TTC549 (cell line): ENCODE data around the gene NCOA1.
"Not testable (repeated sequence)": the region's sequence is repeated elsewhere in the genome, so short reads cannot be mapped to it uniquely, and the experiment has no call there.

Source experiments
- FAIRE-seq: peaks from 2 replicates; lab custom pipeline; 2012; peaks lifted over from hg19 to GRCh38; lab: Jason Lieb, UNC

NCOA1 gene

GRCh38 chr2:24508878-24509277 lies 17.8 kb downstream of the NCOA1 start:
- no peak for FAIRE-seq

DNA sequence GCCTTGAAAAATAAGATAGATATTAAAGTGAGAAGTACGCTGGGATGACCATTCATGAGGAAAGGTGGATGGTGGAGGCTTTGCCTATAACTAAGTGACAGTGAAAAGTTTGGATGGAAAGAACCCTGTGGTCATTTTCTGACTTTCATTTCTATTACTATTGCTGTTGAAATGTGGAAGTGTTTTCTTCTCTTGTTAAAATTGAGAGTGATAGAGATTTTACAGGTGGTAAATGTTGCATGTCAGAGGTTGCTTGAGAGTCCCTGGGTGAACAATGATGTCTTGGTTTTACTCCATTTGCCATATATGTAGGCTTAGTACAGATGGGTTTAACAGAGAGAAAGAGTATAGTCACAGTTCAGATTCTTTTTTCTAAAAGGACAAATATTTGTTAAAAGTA lies 18.4 kb downstream of the NCOA1 start:
- no peak for FAIRE-seq

DNA sequence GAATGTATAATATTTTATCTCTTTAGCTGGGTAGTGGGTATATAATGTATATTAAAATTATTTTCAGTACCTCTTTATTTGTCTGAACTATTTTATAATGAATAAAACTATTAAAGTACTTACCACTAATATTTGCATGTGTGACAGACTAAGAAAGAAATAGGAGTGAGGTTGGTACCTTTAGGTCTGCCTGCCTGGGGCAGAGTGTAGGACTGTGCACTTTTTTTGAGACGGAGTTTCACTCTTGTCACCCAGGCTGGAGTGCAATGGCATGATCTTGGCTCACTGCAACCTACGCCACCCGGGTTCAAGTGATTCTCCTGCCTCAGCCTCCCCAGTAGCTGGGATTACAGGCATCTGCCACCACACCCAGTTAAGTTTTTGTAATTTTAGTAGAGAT lies 18.8 kb downstream of the NCOA1 start:
- FAIRE-seq, result no peak

- FAIRE-seq, result no peak
Observed at GRCh38 chr2:24510771-24511170, 19.7 kb downstream of the NCOA1 start.

DNA sequence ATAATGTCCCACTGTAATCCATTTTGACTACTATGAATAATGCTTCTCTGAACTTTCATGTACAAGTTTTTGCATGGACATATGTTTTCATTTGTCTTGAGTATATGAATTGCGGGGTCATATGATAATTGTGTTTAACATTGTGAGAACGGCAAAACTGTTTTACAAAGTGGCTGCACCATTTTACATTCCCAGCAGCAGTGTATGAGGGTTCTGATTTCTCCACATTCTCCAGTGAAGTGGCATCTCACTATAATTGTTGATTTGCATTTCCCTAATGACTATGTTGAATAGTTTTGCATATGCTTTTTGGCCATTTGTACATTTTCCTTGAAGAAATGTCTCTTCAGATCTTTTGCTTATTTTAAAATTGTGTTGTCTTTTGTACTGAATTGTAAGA lies 20.1 kb downstream of the NCOA1 start:
- no peak for FAIRE-seq

DNA sequence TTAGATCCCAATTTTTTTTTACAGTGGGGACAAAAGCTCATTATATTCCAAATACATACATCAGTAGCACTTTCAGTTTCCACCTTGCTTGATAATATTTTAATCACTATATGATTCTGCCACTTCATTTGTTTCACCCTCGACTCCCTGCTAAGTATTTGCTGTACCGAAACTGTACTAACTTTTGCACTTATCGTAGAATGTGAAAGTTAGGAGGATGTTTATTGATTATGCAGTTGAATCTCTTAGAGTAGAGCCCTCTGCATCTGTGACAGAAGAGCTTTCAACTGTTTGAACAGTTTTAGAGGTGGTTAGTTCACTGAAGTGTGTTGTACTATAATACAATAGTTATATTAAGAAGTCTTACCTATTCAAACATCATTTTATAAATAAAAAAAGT lies 20.8 kb downstream of the NCOA1 start:
- FAIRE-seq, result no peak

- FAIRE-seq, result no peak
Observed at GRCh38 chr2:24512404-24512803, 21.4 kb downstream of the NCOA1 start.

DNA sequence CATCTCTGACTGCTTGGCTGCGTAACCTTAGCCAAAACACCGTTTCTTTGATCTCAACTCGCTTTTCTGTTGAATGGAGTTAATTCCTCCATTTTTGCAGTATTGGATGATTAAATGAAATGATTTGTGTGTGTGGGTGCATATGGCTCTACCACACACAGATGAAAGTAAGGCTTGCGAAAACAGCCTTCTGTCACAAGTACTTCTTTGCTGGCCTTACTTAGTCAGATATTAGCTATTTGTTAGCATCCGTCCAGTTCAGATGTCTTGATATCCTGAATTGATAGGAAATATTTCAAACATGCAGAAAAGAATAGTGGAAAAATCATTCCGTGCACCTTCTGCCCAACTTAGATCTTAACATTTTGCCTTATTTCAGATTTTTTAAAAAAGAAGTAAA lies 21.8 kb downstream of the NCOA1 start:
- no peak for FAIRE-seq

- FAIRE-seq, result no peak
Observed at GRCh38 chr2:24513281-24514071, 22.4 kb downstream of the NCOA1 start.

GRCh38 chr2:24514820-24515219 lies 23.8 kb downstream of the NCOA1 start:
- FAIRE-seq, result no peak

DNA sequence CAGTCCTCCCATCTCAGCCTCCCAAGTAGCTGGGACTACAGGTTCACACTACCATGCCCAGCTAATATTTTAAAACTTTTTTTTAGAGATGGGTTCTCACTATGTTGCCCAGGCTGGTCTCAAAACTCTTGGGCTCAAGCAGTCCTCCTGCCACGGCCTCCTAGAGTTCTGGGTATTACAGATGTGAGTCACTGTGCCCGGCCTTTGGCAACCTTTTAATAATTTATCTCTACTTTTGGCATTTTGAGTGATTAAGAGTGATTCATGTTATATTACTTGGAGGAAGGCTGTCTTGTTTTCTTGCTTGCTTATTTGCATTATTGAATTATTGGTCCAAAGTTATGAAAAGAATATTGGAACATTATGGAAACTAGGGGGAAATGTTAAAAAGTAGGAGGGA lies 24.3 kb downstream of the NCOA1 start:
- FAIRE-seq, result no peak

DNA sequence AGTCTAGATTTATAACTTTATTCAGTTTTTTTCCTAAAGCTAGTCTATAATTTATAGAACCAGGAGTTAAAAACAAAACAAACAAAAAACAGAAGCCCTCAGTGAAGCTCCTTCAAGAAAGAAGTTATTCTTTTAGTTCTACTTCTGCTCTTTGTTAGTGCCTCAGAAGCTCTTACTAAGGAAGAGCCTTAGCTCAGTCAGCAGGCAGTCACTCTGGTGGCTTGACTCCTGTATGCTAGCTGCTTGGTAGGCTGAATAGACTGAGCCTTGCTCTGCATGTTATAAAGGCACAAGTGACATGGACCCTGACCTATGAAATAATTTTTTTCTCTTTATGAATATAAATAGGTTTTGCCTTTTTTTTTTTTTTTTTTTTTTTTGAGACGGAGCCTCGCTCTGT lies 24.8 kb downstream of the NCOA1 start:
- FAIRE-seq, result no peak

DNA sequence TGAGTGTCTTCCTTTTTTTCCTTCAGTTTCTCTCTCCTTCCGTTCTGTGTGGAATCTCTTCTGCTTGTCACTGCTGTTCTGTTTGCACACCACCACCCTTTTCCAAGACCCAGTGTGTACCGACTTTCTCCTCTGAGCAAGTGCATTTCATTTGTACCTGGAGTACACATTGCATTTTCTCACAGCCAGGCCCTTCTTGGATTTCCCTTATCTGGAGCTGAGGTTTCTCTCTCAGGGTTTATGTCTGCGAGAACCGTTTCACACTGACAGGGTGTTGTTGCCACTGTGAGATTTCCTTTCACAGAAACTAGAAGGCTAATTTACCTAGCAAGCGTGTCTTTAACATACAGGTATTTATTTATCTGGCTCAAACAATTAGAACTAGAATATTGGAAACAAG lies 26.2 kb downstream of the NCOA1 start:
- no peak for FAIRE-seq

GRCh38 chr2:24520175-24520574 lies 29.1 kb downstream of the NCOA1 start:
- FAIRE-seq, result no peak

- no peak for FAIRE-seq
Observed at GRCh38 chr2:24521162-24521857, 30.3 kb downstream of the NCOA1 start.

- FAIRE-seq, result no peak
Observed at GRCh38 chr2:24521975-24522639, 31.1 kb downstream of the NCOA1 start.

DNA sequence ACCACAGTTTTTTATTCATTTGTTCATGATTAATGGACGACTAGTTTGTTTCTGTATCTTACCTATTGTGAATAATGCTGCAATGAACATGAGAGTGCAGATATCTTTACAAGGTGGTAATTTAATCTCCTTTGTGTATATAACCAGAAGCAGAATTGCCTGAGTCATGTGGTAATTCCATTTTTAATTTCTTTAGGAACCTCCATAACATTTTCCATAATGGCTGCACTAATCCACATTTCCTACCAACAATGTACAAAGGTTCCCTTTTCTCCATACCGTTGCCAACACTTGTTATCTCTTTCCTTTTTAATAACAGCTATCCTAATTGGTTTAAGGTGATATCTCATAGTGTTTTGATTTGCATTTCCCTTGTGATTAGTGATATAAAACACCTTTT lies 36.5 kb downstream of the NCOA1 start:
- FAIRE-seq, result no peak

- no peak for FAIRE-seq
Observed at GRCh38 chr2:24530796-24531195, 39.7 kb downstream of the NCOA1 start.

- not testable (repeated sequence) for FAIRE-seq
Observed at GRCh38 chr2:24531610-24532009, 40.6 kb downstream of the NCOA1 start.

- not testable (repeated sequence) for FAIRE-seq
Observed at GRCh38 chr2:24532057-24532456, 41.0 kb downstream of the NCOA1 start.

DNA sequence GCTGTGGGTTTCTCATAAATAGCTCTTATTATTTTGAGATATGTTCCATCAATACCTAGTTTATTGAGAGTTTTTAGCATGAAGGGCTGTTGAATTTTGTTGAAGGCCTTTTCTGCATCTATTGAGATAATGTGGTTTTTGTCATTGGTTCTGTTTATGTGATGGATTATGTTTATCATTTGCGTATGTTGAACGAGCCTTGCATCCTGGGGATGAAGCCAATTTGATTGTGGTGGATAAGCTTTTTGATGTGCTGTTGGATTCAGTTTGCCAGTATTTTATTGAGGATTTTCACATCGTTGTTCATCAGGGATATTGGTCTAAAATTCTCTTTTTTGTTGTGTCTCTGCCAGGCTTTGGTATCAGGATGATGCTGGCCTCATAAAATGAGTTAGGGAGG lies 42.5 kb downstream of the NCOA1 start:
- not testable (repeated sequence) for FAIRE-seq

- FAIRE-seq, result no peak
Observed at GRCh38 chr2:24538720-24539119, 47.7 kb downstream of the NCOA1 start.

GRCh38 chr2:24539258-24539657 lies 48.2 kb downstream of the NCOA1 start:
- FAIRE-seq, result no peak
